Right lobe of liver (tissue), 6 donors: ENCODE data around the gene ALOX15. TPM values are rescaled to one million over a fixed set of nuclear protein-coding genes. Genes with fewer than 3 reads are reported as not detected.

Experiments
- ATAC-seq, 4 donors: fragments of 200-7000 bp; cut with Tn5 transposase; one replicate each; pipeline ENCODE4 v1.9.1; 2020; ENCODE audit warnings: mild to moderate bottlenecking in 4 of 4, moderate library complexity in 4 of 4
- DNase-seq, 3 donors: peaks; one replicate each; pipeline ENCODE4 v3.0.0-alpha.2; 2020
- H3K27ac ChIP-seq, 3 donors: fragments of 200-600 bp; one replicate each; pipeline ENCODE4 v1.8.0; 2022
- H3K27me3 ChIP-seq, 2 donors: fragments of 200-600 bp; one replicate each; pipeline ENCODE4 v1.8.0; 2022
- H3K36me3 ChIP-seq, 4 donors: fragments of 200-600 bp; sonication (generic) in 1 of 4; one replicate each; pipeline versions ENCODE4 v1.5.1 to v1.8.0; 2017 to 2022; ENCODE audit warnings: control low read depth in 1 of 4
- H3K4me1 ChIP-seq, 4 donors: fragments of 200-600 bp; sonication (generic) in 1 of 4; one replicate each; pipeline versions ENCODE4 v1.5.1 to v1.8.0; 2017 to 2022; ENCODE audit warnings: control low read depth in 1 of 4
- H3K4me3 ChIP-seq, 3 donors: fragments of 200-600 bp; one replicate each; pipeline ENCODE4 v1.8.0; 2022
- H3K9me3 ChIP-seq, 4 donors: fragments of 200-600 bp; sonication (generic) in 1 of 4; one replicate each; pipeline versions ENCODE4 v1.5.1 to v1.8.0; 2017 to 2022; ENCODE audit warnings: control low read depth in 1 of 4
- POLR2A ChIP-seq: fragments of 450-650 bp; IDR thresholded peaks from one replicate; pipeline ENCODE4 v1.6.1; 2017; ENCODE audit warnings: antibody characterized with exemption, mild to moderate bottlenecking
- WGBS: methylation state at CpG from one replicate; pipeline ENCODE4 v1.1.6; 2018; ENCODE audit warnings: low coverage, low lambda C conversion rate; ENCODE audit not compliant: insufficient coverage; ENCODE audit errors: missing lambda C conversion rate; 5-methylcytosine and 5-hydroxymethylcytosine counted together
- intact Hi-C, 2 donors: fragments of 100-400 bp; cut with DNase I; formaldehyde crosslinking; loops; one replicate each; pipeline versions ENCODE4 v1.11.2 to v1.14.1; 2022
- total RNA-seq, 6 experiments: library from RNA; depleted of rRNA in 2 of 6; stranded (reverse); fragments of >200 nt in 2 of 6; fragmentation: NEBNext Ultra II Directional in 3 of 6; extraction: Animal tissue kit (Norgen Biotek cat#: 25700) in 3 of 6; gene quantifications; one replicate each; pipeline versions ENCODE4 v1.1.0 to v1.2.4, GENCODE V29; 2016 to 2023
- TF ChIP-seq, protein P1 (sequence below), 4 donors: fragments of 200-600 bp in 3 of 4; fragments of 450-650 bp in 1 of 4; IDR thresholded peaks; one replicate each; pipeline versions ENCODE4 v1.5.1 to v1.8.0; 2016 to 2022; ENCODE audit warnings: antibody characterized with exemption in 4 of 4, mild to moderate bottlenecking in 2 of 4
- donor health status: DM: no; HTN: yes; CAD: no.
- donor health status: DM: no; HTN: no; CAD: no.
- donor health status: DM: no; HTN: no; CAD: no.
- donor health status: DM: no; HTN: yes; CAD: no.
- donor health status: DM: no; HTN: yes; CAD: no.

The ALOX15 gene
- total RNA-seq, 6 experiments from 2014 or later, result 0.09 to 0.53 (median 0.28) TPM; not detected in 2

DNA sequence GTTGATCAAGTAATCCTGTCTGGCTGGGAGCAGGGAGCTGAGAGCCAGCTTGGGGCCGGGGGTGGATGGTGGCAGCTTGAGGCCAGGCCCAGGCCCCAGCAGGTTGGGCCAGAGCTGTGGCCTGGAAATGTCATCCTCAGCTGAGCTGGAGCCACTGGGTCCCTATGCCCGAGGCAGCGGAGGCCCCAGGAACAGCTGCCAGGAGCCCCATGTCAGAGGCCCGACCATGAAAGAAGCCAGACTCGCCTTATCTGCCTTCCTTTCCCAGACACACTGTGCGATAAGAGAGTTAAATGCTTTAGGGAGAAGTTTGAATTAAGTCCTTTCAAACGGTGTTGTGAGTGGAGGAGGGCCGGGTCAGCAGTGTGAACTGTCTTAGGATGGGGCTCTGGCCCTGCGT lies 53.7 kb downstream of the ALOX15 start:
- Histone ChIP-seq H3K4me3 (no peak overlapping the region), H3K27me3 (peaks cover 6% of the 10 kb centered on the region in 2 donors), H3K9me3 (no peaks in the 10 kb centered on the region), H3K4me1 (peaks cover 0 to 10% (median 3%) of the 10 kb centered on the region in 4 donors), H3K27ac (no peak overlapping the region), H3K36me3 (no peaks in the 10 kb centered on the region)
- 30% methylated on average over 5 of the region's 9 CpGs for WGBS
- ATAC-seq (peak in 1 of 4 donors; percentile 10), DNase-seq (no peak)
- intact Hi-C loops, result no loop called here
- no peak for TF ChIP-seq POLR2A
- TF ChIP-seq, protein P1, sequence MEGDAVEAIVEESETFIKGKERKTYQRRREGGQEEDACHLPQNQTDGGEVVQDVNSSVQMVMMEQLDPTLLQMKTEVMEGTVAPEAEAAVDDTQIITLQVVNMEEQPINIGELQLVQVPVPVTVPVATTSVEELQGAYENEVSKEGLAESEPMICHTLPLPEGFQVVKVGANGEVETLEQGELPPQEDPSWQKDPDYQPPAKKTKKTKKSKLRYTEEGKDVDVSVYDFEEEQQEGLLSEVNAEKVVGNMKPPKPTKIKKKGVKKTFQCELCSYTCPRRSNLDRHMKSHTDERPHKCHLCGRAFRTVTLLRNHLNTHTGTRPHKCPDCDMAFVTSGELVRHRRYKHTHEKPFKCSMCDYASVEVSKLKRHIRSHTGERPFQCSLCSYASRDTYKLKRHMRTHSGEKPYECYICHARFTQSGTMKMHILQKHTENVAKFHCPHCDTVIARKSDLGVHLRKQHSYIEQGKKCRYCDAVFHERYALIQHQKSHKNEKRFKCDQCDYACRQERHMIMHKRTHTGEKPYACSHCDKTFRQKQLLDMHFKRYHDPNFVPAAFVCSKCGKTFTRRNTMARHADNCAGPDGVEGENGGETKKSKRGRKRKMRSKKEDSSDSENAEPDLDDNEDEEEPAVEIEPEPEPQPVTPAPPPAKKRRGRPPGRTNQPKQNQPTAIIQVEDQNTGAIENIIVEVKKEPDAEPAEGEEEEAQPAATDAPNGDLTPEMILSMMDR (IDR thresholded peaks at IDR 0.05), result no peak

DNA sequence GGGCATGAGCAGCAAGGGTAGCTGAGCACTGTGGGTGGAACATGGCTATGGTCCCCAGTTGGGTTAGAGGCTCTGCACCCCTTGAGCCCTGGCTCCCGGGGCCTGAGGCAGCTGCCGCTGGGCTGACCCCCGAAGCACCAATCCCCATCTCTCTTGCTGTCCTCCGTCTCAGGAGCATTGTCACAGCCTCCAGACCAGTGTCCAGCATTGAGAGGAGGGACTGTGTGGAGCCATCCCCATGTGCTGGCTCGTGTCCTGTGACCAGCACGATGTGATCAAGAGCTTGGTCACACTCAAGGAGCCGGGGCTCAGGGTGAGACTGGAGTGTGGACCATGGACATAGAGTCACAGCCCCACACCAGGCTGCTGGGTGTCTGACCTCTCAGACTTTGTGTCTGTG lies 54.3 kb downstream of the ALOX15 start:
- Histone ChIP-seq H3K27ac (no peak overlapping the region), H3K4me3 (no peak overlapping the region), H3K4me1 (peaks cover 0 to 10% (median 3%) of the 10 kb centered on the region in 4 donors), H3K9me3 (no peaks in the 10 kb centered on the region), H3K27me3 (peaks cover 6 to 7% of the 10 kb centered on the region in 2 donors), H3K36me3 (no peaks in the 10 kb centered on the region)
- DNase-seq (no peak), ATAC-seq (no peak)
- TF ChIP-seq, protein P1 (IDR thresholded peaks at IDR 0.05), result no peak
- TF ChIP-seq POLR2A, result no peak
- WGBS, result no CpG with 5 or more reads among the region's 7 CpGs
- intact Hi-C loops, result no loop called here

DNA sequence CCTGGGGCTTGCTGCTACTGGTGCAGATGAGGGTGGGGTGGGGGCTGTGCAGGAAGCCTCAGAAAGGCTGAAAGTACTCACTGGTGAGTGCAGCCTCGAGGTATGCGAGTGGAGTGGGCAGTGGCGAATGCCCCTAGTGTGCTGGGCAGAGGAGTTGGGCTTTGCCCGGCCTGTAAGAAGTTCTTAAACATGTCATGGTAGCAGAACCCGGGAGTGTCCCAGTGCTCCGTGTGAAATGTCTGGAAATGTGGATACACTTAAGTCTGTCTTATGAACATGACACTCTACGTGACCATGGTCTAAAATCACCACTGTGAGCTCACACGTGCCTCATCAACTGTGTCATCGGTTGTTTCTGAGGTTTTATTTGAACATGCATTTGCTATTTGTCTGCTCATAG lies 55.4 kb downstream of the ALOX15 start:
- ATAC-seq (no peak), DNase-seq (no peak)
- Histone ChIP-seq H3K27me3 (peaks cover 6 to 7% of the 10 kb centered on the region in 2 donors), H3K36me3 (no peaks in the 10 kb centered on the region), H3K9me3 (no peaks in the 10 kb centered on the region), H3K4me1 (peaks cover 0 to 10% (median 3%) of the 10 kb centered on the region in 4 donors), H3K27ac (no peak overlapping the region), H3K4me3 (no peak overlapping the region)
- no peak for TF ChIP-seq POLR2A
- TF ChIP-seq, protein P1 (IDR thresholded peaks at IDR 0.05), result no peak
- intact Hi-C loops, result no loop called here
- 86% methylated on average over 5 of the region's 9 CpGs for WGBS

DNA sequence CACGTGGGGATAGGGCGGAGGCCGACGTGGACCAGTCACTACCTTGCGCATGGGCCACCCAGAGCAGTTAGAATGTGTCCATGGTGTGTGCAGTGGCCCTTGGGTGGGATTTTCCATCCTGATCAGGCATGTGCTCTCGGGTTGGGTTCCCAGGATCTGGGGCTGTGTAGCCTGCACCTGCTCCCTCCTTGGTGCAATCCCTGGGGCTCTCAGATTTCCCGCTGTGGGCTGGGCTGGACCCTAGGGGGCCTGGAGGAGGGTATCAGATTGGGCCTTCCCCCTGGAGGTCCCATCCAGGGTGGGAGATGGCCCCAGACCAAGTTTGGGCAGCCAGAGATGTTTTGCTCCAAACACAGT lies 55.9 kb downstream of the ALOX15 start:
- no peak overlapping the region for H3K4me3 ChIP-seq
- H3K36me3 ChIP-seq, result no peaks in the 10 kb centered on the region
- H3K9me3 ChIP-seq, result no peaks in the 10 kb centered on the region
- H3K4me1 ChIP-seq, result peaks cover 0 to 10% (median 3%) of the 10 kb centered on the region in 4 donors
- no CpG with 5 or more reads among the region's 7 CpGs for WGBS
- ATAC-seq, result no peak
- no peak overlapping the region for H3K27ac ChIP-seq
- peaks cover 6 to 7% of the 10 kb centered on the region in 2 donors for H3K27me3 ChIP-seq
- DNase-seq, result no peak
- TF ChIP-seq, protein P1 (IDR thresholded peaks at IDR 0.05), result no peak
- no peak for TF ChIP-seq POLR2A
- intact Hi-C loops, result no loop called here
